NK-92 (cell line): ENCODE data around the gene CHRNA5.

ENCODE experiments used
- DNase-seq: peaks from one replicate; lab custom pipeline; 2025; ENCODE audit not compliant: unreplicated experiment; lab: John Stamatoyannopoulos, UW

Gene CHRNA5

GRCh38 chr15:78638658-78639314, 73.5 kb downstream of the CHRNA5 start:
- no peak for DNase-seq

- no peak for DNase-seq
Measured at GRCh38 chr15:78640527-78641101, 75.3 kb downstream of the CHRNA5 start.

- DNase-seq: no peak
Measured at GRCh38 chr15:78641102-78641748, 75.9 kb downstream of the CHRNA5 start, which contains the start of gene CHRNB4. TSS of gene CHRNB4 (minus strand) at chr15:78641210. CDS start at chr15:78641133, 77 bp downstream.

- DNase-seq: no peak
Measured at GRCh38 chr15:78641749-78642275, 76.5 kb downstream of the CHRNA5 start.

GRCh38 chr15:78642331-78642730, 77.0 kb downstream of the CHRNA5 start:
- no peak for DNase-seq
